B cell (primary cell): Measurements from ENCODE around the gene FOXF1. TPM values are rescaled to one million over a fixed set of nuclear protein-coding genes. Genes with fewer than 3 reads are reported as not detected.

Source experiments
- ATAC-seq: fragments of 200-7000 bp; cut with Tn5 transposase; one replicate; pipeline ENCODE4 v1.10.0; 2021; ENCODE audit warnings: low read depth, mild to moderate bottlenecking, moderate number of reproducible peaks, moderate library complexity
- CTCF ChIA-PET: fragments of 350-600 bp; sonication (Branson Sonifier 250); formaldehyde crosslinking; loops from one replicate; lab custom pipeline; 2021; ENCODE audit warnings: antibody characterized with exemption, inconsistent platforms; lab: Charles Lee
- POLR2A ChIA-PET: fragments of 350-600 bp; sonication (Branson Sonifier 250); formaldehyde crosslinking; loops from one replicate; lab custom pipeline; 2021; ENCODE audit warnings: antibody characterized with exemption; lab: Charles Lee
- DNase-seq: peaks from one replicate; pipeline ENCODE4 v3.0.0; 2013
- H2AFZ ChIP-seq: 2 replicates; pipeline ENCODE4 v1.6.1; 2012; ENCODE audit warnings: mild to moderate bottlenecking, low read depth, low read length; ENCODE audit not compliant: insufficient read depth, poor library complexity, severe bottlenecking
- H3K27ac ChIP-seq, 2 donors: 1 replicate in 1 of 2; 2 replicates in 1 of 2; pipeline ENCODE4 v1.5.1; 2012 to 2013; ENCODE audit warnings: low read length in 2 of 2, mild to moderate bottlenecking in 2 of 2, moderate library complexity in 1 of 2
- H3K27me3 ChIP-seq, 4 experiments: fragments of 200-600 bp in 1 of 4; sonication (generic) in 1 of 4; replicated peaks in 1 of 4; 1 replicate in 2 of 4; 2 replicates in 2 of 4; pipeline versions ENCODE4 v1.6.1 to v1.7.0; 2013 to 2016; ENCODE audit warnings: low read length in 3 of 4, mild to moderate bottlenecking in 2 of 4, mixed read lengths in 1 of 4, moderate library complexity in 1 of 4; ENCODE audit not compliant: insufficient read depth in 4 of 4, control insufficient read depth in 3 of 4; ENCODE audit errors: control extremely low read depth in 1 of 4
- H3K36me3 ChIP-seq, 2 experiments: replicated peaks in 1 of 2; 1 replicate in 1 of 2; 2 replicates in 1 of 2; pipeline versions ENCODE4 v1.6.1 to v1.7.1; 2013; ENCODE audit warnings: low read length in 1 of 2; ENCODE audit not compliant: insufficient read depth in 2 of 2, control insufficient read depth in 1 of 2; ENCODE audit errors: control extremely low read depth in 1 of 2, extremely low read depth in 1 of 2
- H3K4me1 ChIP-seq, 2 donors: fragments of 200-600 bp in 1 of 2; sonication (generic) in 1 of 2; 1 replicate in 1 of 2; 2 replicates in 1 of 2; pipeline versions ENCODE4 v1.5.1 to v1.6.1; 2013 to 2017; ENCODE audit warnings: low read length in 2 of 2; ENCODE audit not compliant: control insufficient read depth in 2 of 2, insufficient read depth in 2 of 2
- H3K4me2 ChIP-seq: replicated peaks from 2 replicates; pipeline ENCODE3; 2012; ENCODE audit warnings: mild to moderate bottlenecking, low read depth, low read length; ENCODE audit not compliant: poor library complexity, severe bottlenecking
- H3K4me3 ChIP-seq, 5 experiments: fragments of 200-600 bp in 1 of 5; sonication (generic) in 1 of 5; 1 replicate in 3 of 5; 2 replicates in 2 of 5; pipeline versions ENCODE4 v1.5.1 to v1.7.0; 2011 to 2016; ENCODE audit warnings: low read length in 4 of 5, mild to moderate bottlenecking in 4 of 5, low read depth in 2 of 5, control low read depth in 1 of 5, moderate library complexity in 1 of 5; ENCODE audit not compliant: insufficient read depth in 1 of 5; ENCODE audit errors: control extremely low read depth in 1 of 5, extremely low read depth in 1 of 5
- H3K79me2 ChIP-seq: fragments of 200-600 bp; sonication (generic); one replicate; pipeline ENCODE4 v1.6.0; 2016; ENCODE audit warnings: low read length; ENCODE audit not compliant: control insufficient read depth, insufficient read depth
- H3K9ac ChIP-seq: fragments of 200-600 bp; sonication (generic); 2 replicates; pipeline ENCODE4 v1.6.1; 2017; ENCODE audit warnings: mild to moderate bottlenecking, low read length, moderate library complexity
- H3K9me3 ChIP-seq, 3 donors: one replicate each; pipeline versions ENCODE4 v1.6.1 to v1.7.1; 2013; ENCODE audit warnings: low read length in 2 of 3; ENCODE audit not compliant: control insufficient read depth in 2 of 3, insufficient read depth in 1 of 3; ENCODE audit errors: control extremely low read depth in 1 of 3
- H4K20me1 ChIP-seq: 2 replicates; pipeline ENCODE4 v1.6.0; 2012; ENCODE audit warnings: mild to moderate bottlenecking, low read length; ENCODE audit not compliant: insufficient read depth, control insufficient read depth, poor library complexity, severe bottlenecking
- H3K27ac Mint-ChIP-seq: one replicate; pipeline ENCODE4 v1.8.0; 2021; ENCODE audit warnings: mixed read lengths
- H3K27me3 Mint-ChIP-seq: one replicate; pipeline ENCODE4 v1.8.0; 2021; ENCODE audit warnings: mixed read lengths
- H3K4me1 Mint-ChIP-seq: one replicate; pipeline ENCODE4 v1.8.0; 2021; ENCODE audit warnings: mixed read lengths
- H3K4me3 Mint-ChIP-seq: one replicate; pipeline ENCODE4 v1.8.0; 2021; ENCODE audit warnings: mixed read lengths
- H3K9me3 Mint-ChIP-seq: one replicate; pipeline ENCODE4 v1.8.0; 2022; ENCODE audit warnings: mixed read lengths; ENCODE audit not compliant: insufficient read depth
- CTCF ChIP-seq: fragments of 200-600 bp; IDR thresholded peaks from one replicate; pipeline ENCODE4 v1.8.0; 2022; ENCODE audit warnings: antibody characterized with exemption, mild to moderate bottlenecking
- EZH2 ChIP-seq: IDR thresholded peaks from 2 replicates; pipeline ENCODE4 v1.6.1; 2012; ENCODE audit warnings: borderline replicate concordance, low read depth, mild to moderate bottlenecking, moderate library complexity, low read length; ENCODE audit not compliant: insufficient read depth, poor library complexity, severe bottlenecking
- WGBS: methylation state at CpG from one replicate; pipeline ENCODE4 v1.1.5; 2013; ENCODE audit warnings: missing lambda C conversion rate; ENCODE audit not compliant: insufficient coverage; 5-methylcytosine and 5-hydroxymethylcytosine counted together
- intact Hi-C: fragments of 100-400 bp; cut with micrococcal nuclease; formaldehyde crosslinking; loops from one replicate; pipeline ENCODE4 v1.10.0; 2022
- polyA plus RNA-seq: library from polyadenylated mRNA; depleted of rRNA; stranded (reverse); fragments of >200 nt; gene quantifications from 2 replicates; pipeline ENCODE4 v1.2.3, GENCODE V29; 2012
- total RNA-seq, 2 donors: library from RNA; stranded (reverse); fragments of 120-200 nt in 1 of 2; gene quantifications; 1 replicate in 1 of 2; 2 replicates in 1 of 2; pipeline versions ENCODE4 v1.2.3 to v1.2.4, GENCODE V29; 2013 to 2022

Gene FOXF1
- total and polyA plus RNA-seq, 2 donors (not counting 1 experiment from before 2014, with no cell fraction given), result not detected

- intact Hi-C loops, result no loop called here
- TF ChIP-seq EZH2, result no peak
- TF ChIP-seq CTCF, result no peak
- CTCF ChIA-PET, result interaction anchor here (0.5 kb wide), 1 partner anchor 436 kb away, joined by 3 read pairs; no protein-coding TSS in a partner anchor
Observed at GRCh38 chr16:86508947-86509758, 1.2 kb upstream of the FOXF1 start.

More at GRCh38 chr16:86508947-86509758, 1.2 kb upstream of the FOXF1 start:
- Histone ChIP-seq H3K4me2 (peak overlapping the region; percentile 96), H3K4me3 (peak overlapping the region; percentile 23 to 68 (median 61)), H3K27ac (no peak overlapping the region), H3K4me1 (peaks cover 50 to 68% of the 10 kb centered on the region in 2 donors), H3K9me3 (peaks cover 0 to 25% (median 0%) of the 10 kb centered on the region in 3 donors), H3K27me3 (peaks cover 0 to 89% (median 55%) of the 10 kb centered on the region in 4 experiments), H3K9ac (peak overlapping the region; percentile 69), H3K79me2 (no peaks in the 10 kb centered on the region), H4K20me1 (no peaks in the 10 kb centered on the region), H3K36me3 (no peaks in the 10 kb centered on the region), H2AFZ (peak overlapping the region; percentile 71)
- H3K4me3 Mint-ChIP-seq, result peak overlapping the region; percentile 98
- H3K4me1 Mint-ChIP-seq, result peaks cover 40% of the 10 kb centered on the region
- H3K27ac Mint-ChIP-seq, result peak overlapping the region; percentile 83
- peaks cover 58% of the 10 kb centered on the region for H3K27me3 Mint-ChIP-seq
- WGBS, result 2% methylated on average over 75 of the region's 79 CpGs
- ATAC-seq (peak; percentile 26), DNase-seq (peak; percentile 76)
- no peaks in the 10 kb centered on the region for H3K9me3 Mint-ChIP-seq
- POLR2A ChIA-PET, result no interaction called here
